Ramos (cell line): ENCODE results near the gene MAF.

ENCODE experiments used
- in situ Hi-C: fragments of 300-500 bp; cut with MboI; formaldehyde crosslinking; loops from one replicate; pipeline ENCODE4 v1.14.3; 2022; ENCODE audit warnings: low sequenced_read_pairs; ENCODE audit not compliant: unreplicated experiment

Gene MAF

GRCh38 chr16:79618041-79618691 is 17.6 kb upstream of the MAF start:
- in situ Hi-C loops, result no loop called here

- in situ Hi-C loops, result no loop called here
Measured at GRCh38 chr16:79613009-79613408, 12.5 kb upstream of the MAF start.

GRCh38 chr16:79612207-79612606 is 11.7 kb upstream of the MAF start:
- in situ Hi-C loops, result no loop called here

- in situ Hi-C loops, result no loop called here
Measured at GRCh38 chr16:79610771-79611170, 10.2 kb upstream of the MAF start.

GRCh38 chr16:79609861-79610260 is 9.3 kb upstream of the MAF start:
- in situ Hi-C loops, result no loop called here

- in situ Hi-C loops, result no loop called here
Measured at GRCh38 chr16:79608976-79609375, 8.4 kb upstream of the MAF start.

- in situ Hi-C loops, result no loop called here
Measured at GRCh38 chr16:79607587-79607986, 7.0 kb upstream of the MAF start.

- in situ Hi-C loops, result no loop called here
Measured at GRCh38 chr16:79605999-79606398, 5.5 kb upstream of the MAF start.

- in situ Hi-C loops, result no loop called here
Measured at GRCh38 chr16:79603055-79603454, 2.5 kb upstream of the MAF start.

- in situ Hi-C loops, result no loop called here
Measured at GRCh38 chr16:79602628-79603014, 2.1 kb upstream of the MAF start.

GRCh38 chr16:79601931-79602627 is 1.5 kb upstream of the MAF start:
- in situ Hi-C loops, result no loop called here

GRCh38 chr16:79601092-79601930 is 774 bp upstream of the MAF start:
- in situ Hi-C loops, result no loop called here

- in situ Hi-C loops, result no loop called here
Measured at GRCh38 chr16:79599837-79600637, 500 bp downstream of the MAF start.

- in situ Hi-C loops, result no loop called here
Measured at GRCh38 chr16:79599256-79599836, 1.2 kb downstream of the MAF start.

GRCh38 chr16:79598348-79599181 is 2.0 kb downstream of the MAF start:
- in situ Hi-C loops, result no loop called here

- in situ Hi-C loops, result no loop called here
Measured at GRCh38 chr16:79598063-79598347, 2.5 kb downstream of the MAF start.

GRCh38 chr16:79597277-79598062 is 3.1 kb downstream of the MAF start:
- in situ Hi-C loops, result no loop called here

- in situ Hi-C loops, result no loop called here
Measured at GRCh38 chr16:79595931-79596450, 4.5 kb downstream of the MAF start.
